Esophagus muscularis mucosa (tissue), 2 donors: Measurements from ENCODE around the gene CLDN7.

Source experiments
- EP300 ChIP-seq: sonication (generic); formaldehyde crosslinking; IDR thresholded peaks from one replicate; pipeline ENCODE4 v1.6.1; 2017; ENCODE audit warnings: antibody characterized with exemption
- POLR2A ChIP-seq: fragments of 450-650 bp; IDR thresholded peaks from one replicate; pipeline ENCODE4 v1.6.1; 2017; ENCODE audit warnings: antibody characterized with exemption, moderate library complexity, mild to moderate bottlenecking, low read depth

DNA sequence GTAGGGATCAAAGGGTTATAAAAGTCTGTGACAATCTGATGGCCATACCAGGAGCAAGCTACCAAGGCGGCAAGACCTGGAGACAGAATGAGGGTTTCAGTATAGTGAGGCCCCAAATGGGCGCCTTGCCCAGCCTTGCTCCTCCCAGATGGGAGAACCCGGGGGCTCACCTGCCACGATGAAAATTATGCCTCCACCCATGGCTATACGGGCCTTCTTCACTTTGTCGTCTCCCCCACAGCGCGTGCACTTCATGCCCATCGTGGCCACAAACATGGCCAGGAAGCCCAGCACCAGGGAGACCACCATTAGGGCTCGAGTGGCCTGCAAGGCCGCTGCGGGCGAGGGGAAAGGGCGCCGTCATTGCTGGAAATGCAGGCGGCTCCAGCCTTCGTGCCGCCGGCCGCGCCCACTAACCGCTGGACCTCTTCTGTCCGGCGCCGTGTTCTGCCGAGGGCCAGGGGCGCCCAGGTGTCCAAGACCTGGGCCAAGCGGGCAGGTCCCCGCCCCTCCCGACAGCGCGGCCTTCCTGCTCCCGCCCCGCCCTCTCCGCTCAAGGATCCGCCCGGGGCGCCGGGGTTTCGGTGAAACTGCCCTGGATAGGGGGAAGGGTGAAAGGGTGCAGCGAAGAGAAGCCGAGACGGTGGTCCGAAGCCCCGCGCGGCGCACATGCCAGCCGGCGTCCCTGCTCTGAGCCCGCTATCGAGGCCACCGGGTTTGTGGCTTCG, 1.5 kb downstream of the CLDN7 start:
- TF ChIP-seq POLR2A (no peak), EP300 (no peak)
